GM23248 (cell line): ENCODE measurements around the gene INKA2.

ENCODE experiments used
- EZH2 ChIP-seq: fragments of 200-600 bp; sonication (generic); IDR thresholded peaks from 2 replicates; pipeline ENCODE4 v1.6.1; 2018; ENCODE audit warnings: antibody characterized with exemption, mild to moderate bottlenecking; ENCODE audit not compliant: insufficient read depth, poor library complexity, severe bottlenecking
- EZH2phosphoT487 ChIP-seq: fragments of 200-600 bp; sonication (generic); IDR thresholded peaks from 2 replicates; pipeline ENCODE4 v1.6.1; 2018; ENCODE audit warnings: antibody characterized with exemption, moderate library complexity, mild to moderate bottlenecking, low read depth; ENCODE audit not compliant: insufficient read depth

DNA sequence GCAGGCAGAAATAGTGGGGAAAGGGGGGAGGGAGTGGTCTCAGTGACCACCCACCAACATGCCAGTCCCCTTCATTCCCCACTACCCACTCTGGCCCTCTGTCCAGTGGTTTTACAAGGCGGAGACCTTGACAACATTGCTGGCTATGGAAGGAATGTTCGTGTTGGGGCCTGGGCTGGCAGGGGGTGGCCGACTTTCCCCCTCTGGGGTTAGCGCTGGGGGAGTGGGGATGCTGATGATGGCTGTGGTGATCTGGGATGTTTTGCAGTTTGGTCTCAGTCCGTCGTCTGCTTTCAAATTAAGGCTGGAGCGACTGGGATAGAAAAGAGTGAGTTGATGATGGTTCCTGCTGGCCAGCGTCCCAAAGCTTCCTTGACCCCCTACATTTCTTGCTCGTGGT, 36.8 kb upstream of the INKA2 start:
- TF ChIP-seq EZH2phosphoT487, result no peak
- TF ChIP-seq EZH2, result no peak
